ENCODE measurements around the gene KCNIP4. TPM values are rescaled to one million over a fixed set of nuclear protein-coding genes. Genes with fewer than 3 reads are reported as not detected.
A peak's percentile ranks its signal among the peaks of the same experiment; 100 is the strongest.

KCNIP4 gene
- total RNA-seq, 1 donor = not detected

- TF ChIP-seq, protein P1, sequence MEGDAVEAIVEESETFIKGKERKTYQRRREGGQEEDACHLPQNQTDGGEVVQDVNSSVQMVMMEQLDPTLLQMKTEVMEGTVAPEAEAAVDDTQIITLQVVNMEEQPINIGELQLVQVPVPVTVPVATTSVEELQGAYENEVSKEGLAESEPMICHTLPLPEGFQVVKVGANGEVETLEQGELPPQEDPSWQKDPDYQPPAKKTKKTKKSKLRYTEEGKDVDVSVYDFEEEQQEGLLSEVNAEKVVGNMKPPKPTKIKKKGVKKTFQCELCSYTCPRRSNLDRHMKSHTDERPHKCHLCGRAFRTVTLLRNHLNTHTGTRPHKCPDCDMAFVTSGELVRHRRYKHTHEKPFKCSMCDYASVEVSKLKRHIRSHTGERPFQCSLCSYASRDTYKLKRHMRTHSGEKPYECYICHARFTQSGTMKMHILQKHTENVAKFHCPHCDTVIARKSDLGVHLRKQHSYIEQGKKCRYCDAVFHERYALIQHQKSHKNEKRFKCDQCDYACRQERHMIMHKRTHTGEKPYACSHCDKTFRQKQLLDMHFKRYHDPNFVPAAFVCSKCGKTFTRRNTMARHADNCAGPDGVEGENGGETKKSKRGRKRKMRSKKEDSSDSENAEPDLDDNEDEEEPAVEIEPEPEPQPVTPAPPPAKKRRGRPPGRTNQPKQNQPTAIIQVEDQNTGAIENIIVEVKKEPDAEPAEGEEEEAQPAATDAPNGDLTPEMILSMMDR (IDR thresholded peaks at IDR 0.05; ENCODE audit: extremely low read depth, low read depth, low read length) = no peak
- no peaks in the 10 kb centered on the region for H3K9me3 ChIP-seq (ENCODE audit: low read depth, low read length)
- H3K27me3 ChIP-seq (ENCODE audit: insufficient read depth, low read length) = no peaks in the 10 kb centered on the region
- no peak overlapping the region for H2AFZ ChIP-seq (ENCODE audit: low read length)
- no peaks in the 10 kb centered on the region for H4K20me1 ChIP-seq (ENCODE audit: insufficient read depth, low read length)
- H3K27ac ChIP-seq (ENCODE audit: low read depth, low read length) = no peak overlapping the region
- no peak for DNase-seq (ENCODE audit: insufficient read length, low spot score, missing footprints)
- no peaks in the 10 kb centered on the region for H3K79me2 ChIP-seq (ENCODE audit: insufficient read depth, low read length)
- no peaks in the 10 kb centered on the region for H3K36me3 ChIP-seq (ENCODE audit: insufficient read depth, low read length)
- no peak overlapping the region for H3K4me3 ChIP-seq (ENCODE audit: insufficient read depth, low read length)
- no peak overlapping the region for H3K4me2 ChIP-seq (ENCODE audit: insufficient read depth, low read length)
- H3K4me1 ChIP-seq (ENCODE audit: insufficient read depth, low read length) = peaks cover 2% of the 10 kb centered on the region
These were observed 92.3 kb downstream of the KCNIP4 start for GRCh38 chr4:21856301-21856700.

DNA sequence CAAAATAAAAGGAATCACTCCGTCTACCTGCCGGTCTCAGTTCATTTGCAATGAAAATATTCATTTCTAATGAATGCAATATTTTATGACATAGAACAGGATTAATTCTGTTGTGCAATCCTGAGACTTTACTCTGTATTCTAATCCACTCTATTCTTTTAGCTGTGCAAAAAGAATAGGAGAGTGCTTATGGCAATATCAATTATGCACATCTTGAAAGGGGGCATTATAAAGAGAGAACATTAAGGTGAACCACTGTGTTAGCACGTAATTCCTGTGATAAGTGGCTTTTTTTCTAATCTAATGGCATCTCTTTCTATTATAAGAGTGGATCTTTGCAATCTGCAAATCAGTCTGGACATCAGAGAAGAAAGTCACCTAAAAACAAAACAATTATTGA, 99.5 kb downstream of the KCNIP4 start:
- no peak overlapping the region for H2AFZ ChIP-seq (ENCODE audit: low read length)
- no peaks in the 10 kb centered on the region for H3K9me3 ChIP-seq (ENCODE audit: low read depth, low read length)
- DNase-seq (ENCODE audit: insufficient read length, low spot score, missing footprints) = no peak
- TF ChIP-seq, protein P1 (IDR thresholded peaks at IDR 0.05; ENCODE audit: extremely low read depth, low read depth, low read length) = no peak
- no peak overlapping the region for H3K4me3 ChIP-seq (ENCODE audit: insufficient read depth, low read length)
- H3K4me1 ChIP-seq (ENCODE audit: insufficient read depth, low read length) = peaks cover 12% of the 10 kb centered on the region
- H3K27ac ChIP-seq (ENCODE audit: low read depth, low read length) = no peak overlapping the region
- H3K79me2 ChIP-seq (ENCODE audit: insufficient read depth, low read length) = no peaks in the 10 kb centered on the region
- no peaks in the 10 kb centered on the region for H3K36me3 ChIP-seq (ENCODE audit: insufficient read depth, low read length)
- no peaks in the 10 kb centered on the region for H3K27me3 ChIP-seq (ENCODE audit: insufficient read depth, low read length)
- H3K4me2 ChIP-seq (ENCODE audit: insufficient read depth, low read length) = no peak overlapping the region
- no peaks in the 10 kb centered on the region for H4K20me1 ChIP-seq (ENCODE audit: insufficient read depth, low read length)

- Histone ChIP-seq H3K9me3 (ENCODE audit: low read depth, low read length) (no peaks in the 10 kb centered on the region), H3K4me3 (ENCODE audit: insufficient read depth, low read length) (no peak overlapping the region), H3K27ac (ENCODE audit: low read depth, low read length) (no peak overlapping the region), H4K20me1 (ENCODE audit: insufficient read depth, low read length) (no peaks in the 10 kb centered on the region), H3K4me1 (ENCODE audit: insufficient read depth, low read length) (peaks cover 12% of the 10 kb centered on the region), H3K27me3 (ENCODE audit: insufficient read depth, low read length) (no peaks in the 10 kb centered on the region), H2AFZ (ENCODE audit: low read length) (peak overlapping the region; percentile 69), H3K79me2 (ENCODE audit: insufficient read depth, low read length) (no peaks in the 10 kb centered on the region), H3K4me2 (ENCODE audit: insufficient read depth, low read length) (no peak overlapping the region), H3K36me3 (ENCODE audit: insufficient read depth, low read length) (no peaks in the 10 kb centered on the region)
- TF ChIP-seq, protein P1 (IDR thresholded peaks at IDR 0.05; ENCODE audit: extremely low read depth, low read depth, low read length) = no peak
- no peak for DNase-seq (ENCODE audit: insufficient read length, low spot score, missing footprints)
These were observed 100.6 kb downstream of the KCNIP4 start for GRCh38 chr4:21848021-21848420.

DNA sequence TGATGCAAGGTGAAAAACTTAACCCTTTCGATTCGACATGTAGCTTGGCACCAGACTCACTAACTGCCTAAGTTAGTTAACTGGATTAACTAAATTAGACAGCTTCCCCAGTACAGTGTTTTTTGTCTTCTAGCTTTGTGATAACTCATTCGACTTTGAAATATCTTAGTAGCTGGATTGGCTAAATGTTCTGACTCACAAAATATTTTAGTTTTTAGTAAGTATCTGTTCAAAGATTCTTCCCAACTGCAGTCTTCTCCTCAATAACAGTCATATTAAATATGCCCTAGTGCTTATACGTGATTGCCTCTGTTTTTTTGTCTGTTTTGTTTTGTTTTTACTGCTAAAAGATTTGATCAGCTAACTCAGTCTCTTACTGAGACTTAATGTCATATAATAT, 102.9 kb downstream of the KCNIP4 start:
- peaks cover 12% of the 10 kb centered on the region for H3K4me1 ChIP-seq (ENCODE audit: insufficient read depth, low read length)
- peak overlapping the region; percentile 51 for H3K4me2 ChIP-seq (ENCODE audit: insufficient read depth, low read length)
- H3K27ac ChIP-seq (ENCODE audit: low read depth, low read length) = no peak overlapping the region
- no peaks in the 10 kb centered on the region for H4K20me1 ChIP-seq (ENCODE audit: insufficient read depth, low read length)
- H3K9me3 ChIP-seq (ENCODE audit: low read depth, low read length) = no peaks in the 10 kb centered on the region
- peak overlapping the region; percentile 51 for H2AFZ ChIP-seq (ENCODE audit: low read length)
- H3K27me3 ChIP-seq (ENCODE audit: insufficient read depth, low read length) = no peaks in the 10 kb centered on the region
- DNase-seq (ENCODE audit: insufficient read length, low spot score, missing footprints) = peak; percentile 74
- H3K4me3 ChIP-seq (ENCODE audit: insufficient read depth, low read length) = no peak overlapping the region
- H3K79me2 ChIP-seq (ENCODE audit: insufficient read depth, low read length) = no peaks in the 10 kb centered on the region
- no peaks in the 10 kb centered on the region for H3K36me3 ChIP-seq (ENCODE audit: insufficient read depth, low read length)
- TF ChIP-seq, protein P1 (IDR thresholded peaks at IDR 0.05; ENCODE audit: extremely low read depth, low read depth, low read length) = no peak
